Measurements from ENCODE around the gene SOAT2.
"Not testable (repeated sequence)": the region's sequence is repeated elsewhere in the genome, so short reads cannot be mapped to it uniquely, and the experiment has no call there.

Gene SOAT2

DNA sequence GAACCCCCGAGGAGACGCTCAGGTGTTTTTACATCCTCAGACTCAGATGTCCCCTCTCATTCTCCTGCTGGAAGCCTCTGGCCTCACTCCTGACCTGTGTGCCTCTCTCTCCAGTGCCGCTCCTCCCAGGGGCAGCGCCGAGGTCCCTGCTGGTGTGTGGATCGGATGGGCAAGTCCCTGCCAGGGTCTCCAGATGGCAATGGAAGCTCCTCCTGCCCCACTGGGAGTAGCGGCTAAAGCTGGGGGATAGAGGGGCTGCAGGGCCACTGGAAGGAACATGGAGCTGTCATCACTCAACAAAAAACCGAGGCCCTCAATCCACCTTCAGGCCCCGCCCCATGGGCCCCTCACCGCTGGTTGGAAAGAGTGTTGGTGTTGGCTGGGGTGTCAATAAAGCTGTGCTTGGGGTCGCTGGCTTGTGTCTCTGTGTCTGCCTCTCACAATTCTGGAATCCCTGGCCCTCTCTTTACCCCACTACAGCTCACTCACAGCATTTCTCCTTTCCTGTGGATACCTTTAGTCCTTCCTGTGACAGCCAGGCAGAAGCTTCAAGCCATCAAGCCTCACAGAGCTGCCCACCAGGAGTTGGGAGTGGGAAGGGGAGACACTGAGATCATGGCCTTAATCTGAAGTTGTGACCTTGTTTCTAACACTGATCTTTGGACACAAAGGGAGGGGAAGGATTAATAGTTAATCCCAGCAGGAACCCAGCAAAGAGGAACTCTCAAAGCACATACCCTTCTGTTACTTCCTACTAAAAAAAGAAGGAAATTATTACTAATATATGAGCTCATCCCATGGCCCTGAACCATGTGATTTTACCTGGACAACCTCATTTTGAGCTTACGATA lies 1.1 kb upstream of the SOAT2 start:
- DNase-seq (ENCODE audit: low spot score) = no peak

DNA sequence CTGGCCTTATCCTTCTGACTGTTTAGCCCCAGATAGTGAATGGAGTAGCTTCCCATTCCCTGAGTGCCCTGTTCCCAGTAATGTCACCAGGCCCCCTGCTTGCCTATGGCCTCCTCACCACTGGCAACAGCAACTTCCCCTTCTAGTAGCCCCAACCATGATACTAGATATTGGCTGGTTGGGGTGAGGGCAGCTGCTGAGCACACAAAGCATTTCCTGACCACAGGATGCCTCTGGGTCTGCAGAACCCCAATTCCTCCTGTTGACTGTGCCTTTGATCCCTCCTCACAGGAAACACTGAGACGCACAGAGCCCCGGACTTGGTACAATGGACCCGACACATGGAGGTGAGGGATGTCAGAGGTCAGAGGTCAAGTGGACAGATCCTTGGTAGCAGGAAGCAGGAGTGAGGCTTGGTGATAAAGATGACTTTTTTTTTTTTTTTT lies 597 bp downstream of the SOAT2 start:
- DNase-seq (ENCODE audit: low spot score) = no peak

DNA sequence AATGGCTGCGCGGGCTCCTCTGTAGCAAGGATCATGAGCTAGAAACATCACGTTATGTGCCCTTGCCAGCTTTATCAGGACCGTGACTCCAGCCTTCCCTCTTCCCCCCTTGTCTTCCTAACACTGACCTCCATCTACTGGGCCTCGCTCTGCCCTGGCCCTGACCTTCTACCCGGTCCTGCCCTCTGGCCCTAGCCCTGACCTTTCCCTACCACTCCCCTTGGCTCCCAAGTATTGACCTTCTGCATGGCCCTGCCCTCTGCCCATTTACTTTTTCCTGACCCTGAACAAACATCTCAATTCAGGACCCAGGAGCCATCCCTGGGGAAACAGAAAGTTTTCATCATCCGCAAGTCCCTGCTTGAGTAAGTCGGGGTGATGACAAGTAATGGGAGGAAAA lies 2.0 kb downstream of the SOAT2 start:
- no peak for DNase-seq (ENCODE audit: low spot score)

- DNase-seq (ENCODE audit: low spot score) = no peak
Measured at GRCh38 chr12:53105712-53106439, 2.6 kb downstream of the SOAT2 start.

DNA sequence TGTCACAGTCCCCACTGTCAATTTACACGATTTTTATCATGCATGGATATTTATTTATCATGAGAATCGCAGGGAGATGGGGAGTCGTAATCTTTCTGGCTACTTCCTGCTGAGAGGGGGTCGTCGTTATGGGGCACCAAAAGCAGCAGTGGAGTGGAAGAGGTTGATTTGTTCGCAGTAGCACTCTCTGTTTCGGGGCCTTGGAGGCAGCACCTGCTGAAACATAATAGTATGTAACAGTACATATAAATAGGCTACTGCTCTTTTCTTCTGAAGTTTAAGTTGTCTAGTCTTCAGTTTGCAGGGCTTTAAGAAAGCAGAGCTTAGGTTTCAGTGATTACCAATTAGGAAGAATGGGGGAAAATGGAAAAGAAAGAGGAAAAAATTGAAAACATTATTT lies 3.8 kb downstream of the SOAT2 start:
- DNase-seq (ENCODE audit: low spot score) = no peak

GRCh38 chr12:53112431-53112830 lies 9.1 kb downstream of the SOAT2 start:
- DNase-seq (ENCODE audit: low spot score) = not testable (repeated sequence)

GRCh38 chr12:53113136-53113705 lies 9.9 kb downstream of the SOAT2 start:
- no peak for DNase-seq (ENCODE audit: low spot score)

DNA sequence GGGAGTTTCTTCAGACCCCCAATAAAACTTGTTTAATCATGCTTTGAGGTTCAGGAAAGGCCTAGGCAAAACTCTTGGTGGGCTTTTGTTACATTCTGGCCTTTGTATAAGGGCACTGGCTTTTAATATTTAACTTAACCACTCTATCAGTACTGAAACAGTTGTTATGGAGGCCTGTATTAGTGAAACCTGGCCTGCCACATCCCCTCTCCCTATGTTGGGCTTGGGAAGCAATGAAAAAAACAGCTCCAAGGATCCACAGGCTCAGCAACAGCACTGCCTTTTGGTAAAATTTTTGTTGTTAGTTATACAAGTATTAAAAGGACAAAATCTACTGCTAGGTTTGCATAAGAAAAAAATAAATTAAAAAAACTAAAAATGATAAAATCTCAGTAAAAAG lies 10.7 kb downstream of the SOAT2 start:
- no peak for DNase-seq (ENCODE audit: low spot score)

DNA sequence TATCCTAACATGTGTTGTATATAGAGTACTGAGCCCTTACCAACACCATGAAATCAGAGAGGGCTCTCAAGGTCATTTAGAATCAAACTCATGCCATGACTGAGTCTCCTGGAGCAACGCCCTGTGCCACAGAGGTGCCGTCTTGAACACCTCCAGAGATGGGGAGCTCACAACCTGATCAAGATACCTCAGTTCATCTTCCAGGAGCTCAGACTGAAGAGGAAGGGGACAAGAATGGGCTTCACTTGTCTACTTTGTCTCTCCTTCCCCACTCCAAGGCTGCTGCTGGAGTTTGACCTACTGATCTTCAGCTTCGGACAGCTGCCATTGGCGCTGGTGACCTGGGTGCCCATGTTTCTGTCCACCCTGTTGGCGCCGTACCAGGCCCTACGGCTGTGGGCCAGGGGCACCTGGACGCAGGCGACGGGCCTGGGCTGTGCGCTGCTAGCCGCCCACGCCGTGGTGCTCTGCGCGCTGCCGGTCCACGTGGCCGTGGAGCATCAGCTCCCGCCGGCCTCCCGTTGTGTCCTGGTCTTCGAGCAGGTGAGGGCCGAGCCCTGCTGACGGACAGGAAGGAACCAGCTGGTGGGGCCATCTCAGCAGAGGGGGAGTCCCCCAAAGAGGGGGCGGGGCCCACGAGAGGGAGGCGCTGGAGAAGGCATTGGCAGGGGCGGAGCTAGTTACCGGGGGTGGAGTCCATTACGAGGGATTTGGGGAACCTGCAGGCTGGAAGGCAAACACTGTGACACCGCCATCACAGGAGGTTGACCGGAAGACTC lies 12.0 kb downstream of the SOAT2 start:
- no peak for DNase-seq (ENCODE audit: low spot score)

DNA sequence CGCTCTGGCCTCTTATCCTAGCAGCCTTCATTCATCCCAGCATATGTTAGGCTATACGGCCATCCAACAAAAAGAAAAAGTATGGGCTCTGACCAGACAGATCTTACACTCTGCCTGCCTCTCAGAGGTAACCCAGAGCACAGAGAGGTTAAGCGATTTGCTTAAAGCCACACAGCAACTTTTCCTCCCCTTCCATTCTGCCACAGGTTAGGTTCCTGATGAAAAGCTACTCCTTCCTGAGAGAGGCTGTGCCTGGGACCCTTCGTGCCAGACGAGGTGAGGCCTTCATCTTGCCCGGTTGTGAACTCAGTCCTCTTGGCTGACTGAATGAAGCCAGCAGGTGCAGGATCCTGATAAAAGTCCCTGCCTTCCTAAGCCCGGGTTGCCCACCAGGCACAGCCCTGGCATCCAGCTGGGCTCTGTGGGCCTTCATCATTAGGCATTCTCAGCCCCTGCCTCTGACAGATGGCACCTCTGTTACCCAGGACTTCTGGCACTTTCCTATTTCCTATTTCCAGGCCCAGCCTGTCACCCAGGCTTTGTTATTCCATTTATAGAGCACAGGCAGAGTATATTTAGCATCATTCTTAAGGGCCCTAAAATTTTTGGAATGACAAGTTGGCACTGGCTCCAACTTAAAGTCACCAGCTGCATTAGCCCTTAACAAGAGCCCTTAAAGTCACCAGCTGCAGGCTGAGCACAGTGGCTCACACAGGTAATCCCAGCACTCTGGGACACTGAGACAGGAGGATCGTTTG lies 12.8 kb downstream of the SOAT2 start:
- no peak for DNase-seq (ENCODE audit: low spot score)

GRCh38 chr12:53118751-53119300 lies 15.5 kb downstream of the SOAT2 start:
- DNase-seq (ENCODE audit: low spot score) = no peak

- DNase-seq (ENCODE audit: low spot score) = no peak
Measured at GRCh38 chr12:53120685-53121525, 17.6 kb downstream of the SOAT2 start.

DNA sequence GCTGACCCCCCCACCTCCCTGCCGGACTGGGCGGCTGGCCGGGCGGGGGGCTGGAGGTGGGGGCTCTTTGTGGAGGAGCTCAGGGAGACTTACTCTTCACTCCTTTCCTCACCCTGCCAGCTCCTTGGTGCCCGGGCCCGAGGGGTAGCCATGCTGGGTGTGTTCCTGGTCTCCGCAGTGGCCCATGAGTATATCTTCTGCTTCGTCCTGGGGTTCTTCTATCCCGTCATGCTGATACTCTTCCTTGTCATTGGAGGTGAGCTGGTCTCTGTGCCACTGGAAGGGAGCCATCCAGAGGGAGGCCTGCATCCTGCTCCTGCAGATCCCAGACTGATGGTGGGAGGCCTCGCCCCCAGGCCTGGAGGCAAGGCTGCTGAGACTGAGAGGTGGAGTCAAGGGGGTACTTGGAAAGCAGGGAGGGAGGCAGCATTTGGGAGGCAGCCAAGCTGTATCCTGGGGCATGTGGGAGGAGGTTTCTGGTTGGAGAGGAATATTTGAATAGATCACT lies 19.7 kb downstream of the SOAT2 start:
- no peak for DNase-seq (ENCODE audit: low spot score)

- DNase-seq (ENCODE audit: low spot score) = no peak
Measured at GRCh38 chr12:53123578-53124351, 20.5 kb downstream of the SOAT2 start.

DNA sequence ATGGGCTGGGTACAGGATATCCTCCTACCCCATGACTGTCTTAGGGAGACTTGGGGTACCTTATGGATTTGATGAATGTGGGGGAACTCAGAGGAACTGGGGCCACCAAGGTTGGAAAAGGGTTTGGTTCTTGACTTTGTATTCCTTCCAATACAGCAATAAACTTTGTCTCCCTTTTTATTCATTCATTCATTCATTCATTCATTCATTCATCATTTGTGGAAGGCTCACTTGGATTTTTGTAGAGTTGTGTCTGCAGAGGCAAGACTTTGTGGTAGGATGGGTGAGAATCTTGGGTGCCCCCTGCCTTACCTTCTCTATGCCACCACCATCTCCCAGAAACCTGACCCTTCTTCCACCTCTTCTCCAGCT lies 21.1 kb downstream of the SOAT2 start:
- DNase-seq (ENCODE audit: low spot score) = no peak

DNA sequence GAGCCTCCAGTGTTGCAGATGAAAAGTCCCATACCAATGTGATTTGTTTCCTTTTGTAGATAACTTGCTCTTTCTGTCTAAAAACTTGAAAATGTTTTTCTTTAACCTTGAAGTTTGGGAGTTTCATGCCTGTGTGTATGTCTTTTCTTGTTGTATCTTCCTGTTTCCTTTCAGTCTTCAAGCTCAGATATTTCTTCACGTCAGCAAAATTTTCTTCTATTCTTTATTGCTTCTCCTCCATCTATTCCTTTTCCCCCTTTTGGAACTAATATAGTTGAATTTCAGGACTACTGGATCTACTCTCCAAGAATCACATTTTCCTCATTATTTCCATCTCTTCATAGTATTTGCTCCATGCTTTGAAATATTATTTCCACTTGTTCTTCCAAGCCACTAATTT lies 23.9 kb downstream of the SOAT2 start:
- DNase-seq (ENCODE audit: low spot score) = no peak

DNA sequence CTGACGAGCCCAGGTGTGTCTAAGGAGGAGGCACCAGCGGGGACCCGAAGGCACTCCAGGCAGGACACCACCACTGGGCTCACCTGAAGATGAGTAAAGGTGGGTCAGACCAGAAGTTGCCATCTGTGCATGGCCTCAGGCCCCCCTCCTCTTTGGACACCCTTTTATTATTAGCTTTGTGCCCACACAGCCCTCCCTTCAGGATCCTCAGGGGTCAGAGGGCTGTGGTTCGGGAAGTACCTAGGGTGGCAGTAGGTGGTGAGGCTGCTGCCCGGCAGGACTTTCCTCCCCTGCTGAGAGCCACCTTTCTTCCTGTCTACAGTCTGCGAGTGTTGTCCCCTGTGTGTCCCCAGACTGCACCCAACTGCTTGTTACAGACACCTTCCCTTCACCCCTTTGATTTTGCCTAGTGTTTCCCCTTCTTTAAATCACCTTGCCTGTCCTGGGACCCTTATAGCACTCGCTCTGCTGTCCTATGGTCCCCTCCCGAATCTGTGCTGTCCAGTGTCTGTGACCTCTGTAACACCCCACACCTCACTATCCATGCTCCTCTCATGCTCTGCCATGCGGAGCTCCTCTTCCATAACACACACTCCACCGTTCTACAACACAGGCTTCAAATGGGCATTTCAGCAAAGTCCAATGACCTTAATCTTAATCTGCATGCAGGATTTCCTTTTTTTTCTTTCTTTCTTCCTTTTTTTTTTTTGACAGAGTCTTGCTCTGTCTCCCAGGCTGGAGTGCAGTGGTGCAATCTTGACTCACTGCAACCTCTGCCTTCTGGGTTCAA lies 25.7 kb downstream of the SOAT2 start:
- DNase-seq (ENCODE audit: low spot score) = no peak

- no peak for DNase-seq (ENCODE audit: low spot score)
Measured at GRCh38 chr12:53131844-53132243, 28.6 kb downstream of the SOAT2 start.
